Measurements from ENCODE around the gene ABHD17C.

GRCh38 chr15:80803580-80804525, 108.7 kb downstream of the ABHD17C start:
- no peak for TF ChIP-seq EZH2 (IDR thresholded peaks at IDR 0.05)
- TF ChIP-seq POLR2AphosphoS5 (IDR thresholded peaks at IDR 0.05; ENCODE audit: borderline replicate concordance, low read depth, low read length) = no peak
- no peak for TF ChIP-seq FOXP2 (optimal IDR thresholded peaks at IDR 0.05; ENCODE audit: control extremely low read depth, extremely low read length, insufficient read depth)

Data from SK-N-MC (cell line).